OCI-LY3 (cell line): ENCODE data around the gene DIS3.
"Not testable (repeated sequence)": the region's sequence is repeated elsewhere in the genome, so short reads cannot be mapped to it uniquely, and the experiment has no call there.

ENCODE experiments used
- H2AFZ ChIP-seq: fragments of 200-600, 300-600 bp; shearing (Covaris generic); 2 replicates; pipeline ENCODE4 v1.6.0; 2014; ENCODE audit warnings: antibody characterized with exemption, low read depth, low read length
- H3K27ac ChIP-seq: fragments of 200-600, 300-600 bp; sonication (generic); 2 replicates; pipeline ENCODE4 v1.5.1; 2014; ENCODE audit warnings: mild to moderate bottlenecking, low read length, moderate library complexity, mixed read lengths
- H3K27me3 ChIP-seq: fragments of 200-600, 300-600 bp; sonication (generic); 2 replicates; pipeline ENCODE4 v1.6.1; 2014; ENCODE audit warnings: low read depth, low read length, mixed read lengths
- H3K36me3 ChIP-seq: fragments of 200-600, 300-600 bp; sonication (generic); replicated peaks from 2 replicates; pipeline ENCODE3; 2014; ENCODE audit warnings: low read depth, low read length, mixed read lengths
- H3K4me1 ChIP-seq: fragments of 300-600, 200-600 bp; sonication (generic); 2 replicates; pipeline ENCODE4 v1.6.1; 2014; ENCODE audit warnings: low read length, mixed read lengths
- H3K4me2 ChIP-seq: fragments of 200-600, 300-600 bp; sonication (generic); 2 replicates; pipeline ENCODE4 v1.6.1; 2014; ENCODE audit warnings: low read length, mixed read lengths
- H3K4me3 ChIP-seq: fragments of 300-600, 200-600 bp; sonication (generic); 2 replicates; pipeline ENCODE4 v1.5.1; 2014; ENCODE audit warnings: antibody characterized with exemption, mild to moderate bottlenecking, low read length, moderate library complexity
- H3K79me2 ChIP-seq: fragments of 300-600, 200-600 bp; shearing (Covaris generic); 2 replicates; pipeline ENCODE4 v1.6.1; 2014; ENCODE audit warnings: mild to moderate bottlenecking, low read length, mixed read lengths
- H3K9ac ChIP-seq: fragments of 300-600, 200-600 bp; shearing (Covaris generic); 2 replicates; pipeline ENCODE4 v1.6.0; 2014; ENCODE audit warnings: mild to moderate bottlenecking, low read length, moderate library complexity
- H3K9me3 ChIP-seq: fragments of 200-600, 300-600 bp; shearing (Covaris generic); 2 replicates; pipeline ENCODE4 v1.6.1; 2014; ENCODE audit warnings: low read length, mixed read lengths; ENCODE audit not compliant: insufficient read depth
- H4K20me1 ChIP-seq: fragments of 200-600, 300-600 bp; sonication (generic); 2 replicates; pipeline ENCODE4 v1.6.1; 2016; ENCODE audit warnings: low read length, mixed read lengths; ENCODE audit not compliant: insufficient read depth
- CTCF ChIP-seq: fragments of 200-600, 300-600 bp; sonication (generic); IDR thresholded peaks from 2 replicates; pipeline ENCODE4 v1.5.1; 2014; ENCODE audit warnings: antibody characterized with exemption, low read length, low read depth
- EZH2phosphoT487 ChIP-seq: fragments of 200-600 bp; shearing (Covaris generic); IDR thresholded peaks from 2 replicates; pipeline ENCODE4 v1.6.1; 2018; ENCODE audit warnings: antibody characterized with exemption, mixed run types, low read depth

The DIS3 gene

GRCh38 chr13:72726726-72727416, 54.8 kb downstream of the DIS3 start:
- H3K9me3 ChIP-seq = no peaks in the 10 kb centered on the region
- peak overlapping the region; percentile 84 for H3K4me2 ChIP-seq
- peak overlapping the region; percentile 92 for H3K9ac ChIP-seq
- peaks cover 96% of the 10 kb centered on the region for H3K79me2 ChIP-seq
- H3K27me3 ChIP-seq = no peaks in the 10 kb centered on the region
- H3K4me3 ChIP-seq = peak overlapping the region; percentile 92
- H3K4me1 ChIP-seq = peaks cover 35% of the 10 kb centered on the region
- peak overlapping the region; percentile 64 for H3K27ac ChIP-seq
- H2AFZ ChIP-seq = peak overlapping the region; percentile 23; the same call in 1 of the 2 replicates
- H3K36me3 ChIP-seq = peaks cover 46% of the 10 kb centered on the region
- H4K20me1 ChIP-seq = peaks cover 19% of the 10 kb centered on the region
- TF ChIP-seq EZH2phosphoT487 (no peak), CTCF (no peak)

- H3K4me3 ChIP-seq = peak overlapping the region; percentile 92
- peaks cover 44% of the 10 kb centered on the region for H3K36me3 ChIP-seq
- H3K4me1 ChIP-seq = peaks cover 35% of the 10 kb centered on the region
- H3K4me2 ChIP-seq = peak overlapping the region; percentile 84
- H3K27ac ChIP-seq = 0 out of 2 replicates have a peak overlapping the region, but pooled peaks have one; percentile 64
- H3K9ac ChIP-seq = peak overlapping the region; percentile 92
- H4K20me1 ChIP-seq = peaks cover 26% of the 10 kb centered on the region
- not testable (repeated sequence) for H3K27me3 ChIP-seq, H2AFZ ChIP-seq, H3K9me3 ChIP-seq
- peaks cover 96% of the 10 kb centered on the region for H3K79me2 ChIP-seq
These were observed 55.5 kb downstream of the DIS3 start for GRCh38 chr13:72726185-72726584.

DNA sequence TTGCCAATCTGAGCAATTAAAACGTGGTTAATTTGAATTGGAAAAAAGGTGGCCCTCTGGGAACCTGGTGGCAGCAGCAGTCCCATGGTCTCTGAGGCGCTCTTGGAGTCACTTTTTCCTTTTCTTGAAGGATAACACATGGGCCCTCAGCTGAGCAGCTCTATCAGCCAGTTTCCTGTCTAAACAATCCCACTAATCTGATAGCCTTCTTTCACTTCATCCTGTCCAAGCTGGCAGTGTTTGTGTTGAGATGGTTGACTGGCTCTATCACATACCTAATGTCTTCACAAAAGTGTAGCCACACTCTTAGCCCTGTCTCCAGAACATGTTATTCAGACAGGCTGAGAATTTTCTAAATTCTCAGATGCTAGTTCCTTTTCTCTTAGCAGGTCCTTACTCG, 64.9 kb downstream of the DIS3 start:
- H3K36me3 ChIP-seq = peaks cover 84% of the 10 kb centered on the region
- no peaks in the 10 kb centered on the region for H3K4me1 ChIP-seq
- H3K9ac ChIP-seq = no peak overlapping the region
- peaks cover 97% of the 10 kb centered on the region for H3K79me2 ChIP-seq
- no peaks in the 10 kb centered on the region for H3K9me3 ChIP-seq
- no peaks in the 10 kb centered on the region for H3K27me3 ChIP-seq
- no peak overlapping the region for H3K4me2 ChIP-seq
- H3K4me3 ChIP-seq = no peak overlapping the region
- H4K20me1 ChIP-seq = peaks cover 26% of the 10 kb centered on the region
- H3K27ac ChIP-seq = no peak overlapping the region
- TF ChIP-seq EZH2phosphoT487 (no peak), CTCF (no peak)
- H2AFZ ChIP-seq = no peak overlapping the region
